Suprapubic skin (tissue), 4 donors: ENCODE measurements around the gene CUL7.

ENCODE experiments used
- CTCF ChIP-seq, 2 donors: fragments of 200-600 bp in 1 of 2; fragments of 450-650 bp in 1 of 2; sonication (generic) in 1 of 2; IDR thresholded peaks; one replicate each; pipeline ENCODE4 v1.5.1; 2016 to 2019; ENCODE audit warnings: antibody characterized with exemption in 2 of 2, mild to moderate bottlenecking in 1 of 2, moderate library complexity in 1 of 2
- POLR2A ChIP-seq, 2 donors: fragments of 450-650 bp; IDR thresholded peaks; one replicate each; pipeline ENCODE4 v1.6.1; 2017; ENCODE audit warnings: antibody characterized with exemption in 2 of 2, mild to moderate bottlenecking in 2 of 2, moderate library complexity in 2 of 2
- POLR2AphosphoS5 ChIP-seq, 3 donors: sonication (generic); formaldehyde crosslinking; IDR thresholded peaks; one replicate each; pipeline ENCODE4 v1.6.1; 2017; ENCODE audit warnings: antibody characterized with exemption in 3 of 3

GRCh38 chr6:43026365-43026764, 27.3 kb downstream of the CUL7 start:
- no peak for TF ChIP-seq POLR2A (IDR thresholded peaks at IDR 0.05)
- TF ChIP-seq POLR2AphosphoS5 (IDR thresholded peaks at IDR 0.05): no peak
- no peak for TF ChIP-seq CTCF (IDR thresholded peaks at IDR 0.05)
